Measurements from ENCODE around the gene ASIC2.

ASIC2 gene

DNA sequence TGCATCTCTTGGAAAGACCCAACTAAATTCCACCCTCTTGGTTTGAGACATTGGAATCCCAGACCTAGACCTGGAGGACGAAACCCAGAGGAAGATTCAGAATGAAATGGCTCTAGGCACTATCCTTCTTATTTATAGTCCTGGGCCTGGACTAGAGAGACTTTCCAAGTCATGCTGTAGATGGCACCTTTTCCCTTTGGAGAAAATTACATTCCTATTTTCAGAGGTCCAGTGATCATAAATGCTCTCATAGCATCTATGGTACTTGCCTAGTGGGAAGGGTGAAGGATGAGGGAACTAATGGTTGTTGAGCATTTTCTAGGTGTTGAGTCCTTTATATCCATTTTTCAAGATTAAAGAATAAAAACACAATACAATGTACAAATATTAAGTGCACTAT, 264.3 kb downstream of the ASIC2 start:
- DNase-seq (ENCODE audit: low read depth in 1 of 2, low spot score in 1 of 2) = no peak

DNA sequence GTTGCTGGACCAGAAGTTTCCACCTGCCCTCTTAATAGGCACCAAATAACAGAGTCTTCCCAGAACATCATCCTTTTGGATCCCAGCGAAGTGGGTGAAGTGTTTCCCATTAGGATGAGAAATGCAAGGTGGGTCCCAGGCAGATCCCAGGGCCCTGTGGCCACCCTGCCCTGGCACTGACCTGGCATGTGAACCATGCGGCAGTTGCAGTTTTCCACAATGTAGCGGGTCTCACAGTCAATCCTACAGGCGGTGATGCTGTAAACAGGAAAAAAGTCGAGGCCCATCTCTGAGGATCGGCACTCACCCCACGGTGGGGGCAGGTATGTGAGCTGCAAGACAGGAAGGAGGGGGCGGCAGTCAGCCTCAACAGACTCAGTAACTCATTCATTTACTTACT, 265.0 kb downstream of the ASIC2 start:
- DNase-seq (ENCODE audit: low read depth in 1 of 2, low spot score in 1 of 2) = no peak

DNA sequence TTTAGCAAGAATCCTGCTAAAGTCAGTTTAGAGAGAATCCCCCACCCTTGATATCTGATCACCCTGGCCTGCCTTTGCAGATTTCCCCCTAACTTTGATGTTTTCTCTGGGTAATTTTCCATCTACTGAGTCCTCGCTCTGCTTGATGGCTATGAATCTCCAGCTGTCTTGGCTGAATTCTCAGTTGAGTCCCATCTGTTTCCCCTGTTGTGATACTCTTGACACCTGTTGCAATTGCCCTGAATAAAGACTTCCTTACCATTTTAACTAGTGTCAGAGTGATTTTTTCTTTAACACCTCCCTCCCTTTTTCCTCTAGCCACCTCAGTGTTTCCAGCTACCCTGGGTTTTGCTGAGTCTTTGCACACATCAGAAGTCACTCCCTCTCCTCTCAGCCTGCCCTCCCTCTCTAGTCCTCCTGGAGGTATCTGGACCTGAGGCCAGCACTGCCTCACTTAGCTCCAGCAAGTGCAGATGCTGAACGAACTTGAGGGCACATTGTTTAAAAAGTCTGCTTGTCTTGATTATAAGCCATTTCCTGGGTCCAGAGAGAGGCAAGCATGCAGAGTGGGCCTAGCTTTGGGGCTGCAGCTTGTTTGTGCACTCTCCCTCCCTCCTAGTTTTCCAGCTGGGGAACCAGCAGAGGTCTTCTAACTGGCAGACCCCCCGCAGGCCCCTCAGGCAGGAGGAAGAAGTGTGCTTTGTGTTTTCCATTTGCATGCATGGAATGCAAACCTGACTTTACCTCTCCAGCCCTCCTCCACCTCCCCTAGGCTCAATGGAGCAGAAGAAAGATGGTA, 268.2 kb downstream of the ASIC2 start:
- no peak for DNase-seq (ENCODE audit: low read depth in 1 of 2, low spot score in 1 of 2)

DNA sequence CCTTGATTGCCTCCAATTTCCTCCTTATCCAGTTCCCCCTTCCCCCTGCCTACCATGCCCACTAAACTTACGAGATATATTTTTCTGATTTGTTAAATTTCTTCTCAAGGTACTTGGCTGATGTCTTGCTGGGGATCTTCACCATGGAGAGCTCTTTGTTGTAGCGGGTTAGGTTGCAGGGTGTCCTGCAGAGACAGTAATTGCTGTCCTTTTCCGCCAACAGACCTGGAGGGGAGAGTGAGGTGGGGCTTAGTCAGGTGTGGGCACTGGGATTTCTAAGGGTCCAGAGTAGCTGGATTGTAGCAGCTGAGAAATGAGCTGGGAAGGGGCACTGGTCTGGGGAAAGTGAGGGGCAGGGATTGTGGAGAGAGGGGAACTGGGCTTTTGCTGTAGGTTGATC, 269.3 kb downstream of the ASIC2 start:
- no peak for DNase-seq (ENCODE audit: low read depth in 1 of 2, low spot score in 1 of 2)

DNA sequence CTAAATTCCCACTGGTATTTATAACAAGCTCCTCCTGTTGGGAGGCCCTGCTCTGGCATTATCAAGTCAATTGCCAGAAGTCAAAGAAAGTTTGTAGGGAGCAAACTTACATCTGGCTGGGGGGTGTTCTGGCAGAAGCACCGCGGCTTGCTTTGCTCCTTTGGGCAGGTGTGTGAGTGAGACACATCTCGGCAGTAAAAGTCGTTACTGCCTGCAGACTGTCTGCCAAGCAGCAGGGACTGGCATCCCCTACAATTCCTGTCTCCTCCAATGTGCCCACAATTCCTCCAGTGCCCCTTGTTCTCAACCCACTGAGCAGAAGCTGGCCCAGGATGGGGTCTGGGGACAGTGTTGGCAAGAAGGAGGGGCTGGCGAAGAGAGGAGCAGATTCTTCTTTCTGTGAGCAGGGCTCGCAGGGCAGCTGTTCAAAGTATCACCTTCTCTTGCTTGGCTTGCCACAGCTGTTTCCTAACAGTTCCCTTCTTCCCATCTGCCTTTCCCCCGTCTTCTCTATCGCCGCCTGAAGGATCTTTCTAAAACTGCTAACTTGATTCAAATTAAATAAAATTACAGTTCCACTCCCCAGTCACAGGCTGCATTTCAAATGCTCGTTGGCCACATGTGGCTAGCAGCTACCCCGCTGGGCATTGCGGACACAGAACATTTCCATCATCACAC, 271.2 kb downstream of the ASIC2 start:
- no peak for DNase-seq (ENCODE audit: low read depth in 1 of 2, low spot score in 1 of 2)

DNA sequence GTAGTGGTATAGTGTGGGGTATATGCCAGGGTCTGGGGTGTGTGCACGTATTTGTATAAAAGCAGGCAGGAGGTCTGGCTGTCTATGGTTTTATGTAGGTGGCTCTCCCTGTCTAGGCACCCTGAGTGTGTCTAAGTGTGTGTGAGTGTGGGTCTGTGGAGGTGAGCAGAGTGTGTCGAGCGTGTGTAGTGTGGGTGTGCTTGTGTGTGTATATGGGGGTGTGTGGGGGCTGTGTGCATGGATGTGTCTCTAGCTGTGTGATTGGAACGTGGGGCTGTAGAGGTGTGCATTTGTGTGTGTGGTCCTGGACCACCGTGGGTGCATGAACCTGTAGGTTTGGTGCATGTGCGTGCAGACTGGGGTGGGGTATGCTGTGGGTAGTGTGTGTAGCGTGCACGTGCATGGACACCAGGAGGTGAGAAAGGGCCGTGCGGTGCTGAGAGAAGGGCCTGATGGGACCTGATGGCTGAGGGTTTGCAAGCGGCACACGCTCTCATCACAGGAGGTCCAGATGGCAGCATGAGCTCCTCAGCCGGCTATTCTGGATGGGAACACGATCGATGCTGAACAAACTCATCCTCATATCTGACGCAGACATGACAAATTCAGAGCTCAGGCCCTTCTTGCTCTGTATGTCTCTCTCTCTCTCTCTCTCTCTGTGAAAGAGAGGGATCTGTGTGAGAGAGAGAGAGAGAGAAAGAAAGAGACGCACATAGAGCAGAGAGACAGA, 273.8 kb downstream of the ASIC2 start:
- DNase-seq (ENCODE audit: low read depth in 1 of 2, low spot score in 1 of 2) = no peak

DNA sequence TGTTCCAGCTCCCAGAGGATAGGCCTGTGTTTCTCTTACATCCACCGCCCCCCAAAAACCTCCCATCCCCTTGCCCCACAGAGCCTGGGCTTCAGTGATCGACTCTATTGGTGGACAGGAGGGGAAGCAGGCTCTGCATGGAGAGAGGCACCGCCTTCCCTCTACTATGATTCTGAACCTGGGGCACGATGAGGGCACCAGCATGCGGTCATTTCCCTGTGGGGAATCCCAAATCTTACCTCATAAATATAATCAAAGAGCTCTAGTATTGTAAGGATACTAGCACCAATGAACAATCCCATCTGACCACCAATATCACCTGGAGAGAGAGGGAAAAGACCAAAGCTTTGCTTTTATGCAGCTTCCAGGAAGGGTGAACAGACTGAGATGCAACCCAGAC, 275.7 kb downstream of the ASIC2 start:
- no peak for DNase-seq (ENCODE audit: low read depth in 1 of 2, low spot score in 1 of 2)

DNA sequence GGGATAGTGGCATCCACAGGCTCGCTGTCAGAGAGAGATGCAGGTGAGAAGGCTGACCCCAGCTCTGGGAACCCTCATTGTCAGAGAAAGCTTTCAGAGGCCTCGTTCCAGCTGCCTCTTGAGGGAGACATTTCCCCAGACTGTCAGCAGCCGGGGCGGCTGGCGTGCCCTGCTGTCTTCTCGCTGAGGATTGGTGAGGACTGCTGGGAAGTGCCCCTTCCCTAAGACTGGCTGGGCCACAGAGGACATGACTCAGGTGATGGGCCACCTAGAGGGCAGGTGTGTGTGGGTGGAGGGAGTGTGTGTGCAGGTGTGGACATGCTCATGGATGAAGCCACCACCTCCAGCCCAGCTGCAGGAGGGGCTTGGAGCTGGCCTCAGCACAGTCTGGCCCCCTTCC, 276.2 kb downstream of the ASIC2 start:
- DNase-seq (ENCODE audit: low read depth in 1 of 2, low spot score in 1 of 2) = no peak

DNA sequence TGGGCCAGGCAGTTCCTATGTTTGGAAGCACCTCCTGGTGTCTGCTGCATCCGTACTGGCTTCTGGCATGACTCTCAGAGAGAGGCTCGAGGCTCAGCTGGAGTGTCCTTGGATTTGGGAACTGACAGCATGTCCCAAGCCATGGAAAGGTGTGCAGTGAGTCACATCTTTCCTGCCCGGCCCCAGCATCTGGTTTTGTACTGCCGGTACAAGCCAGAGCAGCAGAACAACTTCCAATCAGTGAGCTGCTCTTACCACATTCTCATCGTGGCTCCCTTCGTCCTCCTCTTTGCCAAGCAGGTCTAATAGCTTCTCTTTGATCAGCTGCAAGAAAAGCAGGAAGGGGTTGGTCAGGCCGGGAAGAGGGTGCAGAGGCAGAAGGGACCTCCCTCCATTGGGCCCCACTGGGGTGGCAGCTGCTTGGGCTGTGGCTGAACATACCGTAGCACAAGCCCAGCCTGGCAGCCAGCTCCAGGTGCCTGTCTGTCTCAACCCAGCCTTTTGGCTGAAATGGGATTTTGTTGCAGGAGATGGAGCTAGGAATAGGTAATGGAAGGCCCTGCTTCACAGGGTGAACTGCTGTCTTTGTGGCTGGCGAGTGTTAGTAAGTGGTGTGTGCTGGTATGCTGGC, 277.3 kb downstream of the ASIC2 start:
- no peak for DNase-seq (ENCODE audit: low read depth in 1 of 2, low spot score in 1 of 2)

DNA sequence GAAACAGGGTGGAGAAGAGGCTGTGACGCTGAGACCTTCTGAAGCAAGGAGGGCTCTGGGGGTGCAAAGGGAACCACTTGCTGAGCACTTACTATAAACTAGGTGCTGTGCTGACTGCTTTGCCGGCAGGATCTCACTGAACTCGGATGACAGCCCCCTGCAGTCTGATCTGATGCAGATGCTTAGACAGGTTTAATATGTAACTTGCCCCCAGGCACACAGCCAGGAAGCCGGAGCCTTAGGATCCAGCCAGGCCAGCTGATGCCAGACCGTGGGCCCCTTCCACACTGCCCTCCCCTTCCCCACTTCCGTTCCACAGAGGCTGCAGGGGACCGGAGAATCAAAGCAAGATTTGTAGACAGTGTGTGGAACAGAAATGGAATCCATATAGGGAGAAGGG, 278.3 kb downstream of the ASIC2 start:
- DNase-seq (ENCODE audit: low read depth in 1 of 2, low spot score in 1 of 2) = no peak

DNA sequence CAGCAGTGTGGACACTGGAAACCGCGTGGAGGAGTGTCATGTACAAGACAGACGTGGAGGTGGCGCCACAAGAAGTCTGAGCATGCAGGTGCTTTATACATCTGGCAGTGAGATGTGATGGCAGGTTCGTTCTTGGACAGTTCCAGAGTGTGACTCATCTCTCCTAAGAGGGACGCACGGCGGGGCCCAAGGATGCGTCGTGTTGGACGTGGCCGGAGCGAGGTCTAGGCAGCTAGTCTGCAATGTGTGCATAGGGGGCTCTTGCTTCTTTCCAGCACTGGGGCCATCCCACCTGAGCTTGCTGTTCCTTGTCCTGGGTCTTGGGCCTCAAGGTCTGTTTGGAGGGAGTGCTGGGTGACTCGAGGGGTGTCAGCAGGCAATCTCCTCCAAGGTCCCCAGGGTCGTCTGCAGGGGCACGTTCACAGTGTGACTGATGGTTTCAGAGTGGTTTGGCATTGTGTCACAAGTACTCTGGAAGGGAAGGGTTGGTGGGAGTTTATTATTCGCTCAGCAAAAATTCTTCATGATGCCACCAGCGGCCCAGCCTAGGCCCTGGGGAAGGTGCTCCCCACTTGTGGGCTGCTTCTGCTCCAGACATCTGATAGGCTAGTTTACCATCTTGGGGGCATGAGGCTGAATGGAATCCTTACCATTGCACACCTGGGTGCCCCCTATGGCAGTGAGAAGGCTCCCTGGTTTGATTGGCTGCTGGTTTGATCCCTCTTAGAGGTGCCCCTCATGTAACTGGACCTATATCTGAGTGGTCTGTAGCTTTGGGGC, 279.3 kb downstream of the ASIC2 start:
- DNase-seq (ENCODE audit: low read depth in 1 of 2, low spot score in 1 of 2) = no peak

DNA sequence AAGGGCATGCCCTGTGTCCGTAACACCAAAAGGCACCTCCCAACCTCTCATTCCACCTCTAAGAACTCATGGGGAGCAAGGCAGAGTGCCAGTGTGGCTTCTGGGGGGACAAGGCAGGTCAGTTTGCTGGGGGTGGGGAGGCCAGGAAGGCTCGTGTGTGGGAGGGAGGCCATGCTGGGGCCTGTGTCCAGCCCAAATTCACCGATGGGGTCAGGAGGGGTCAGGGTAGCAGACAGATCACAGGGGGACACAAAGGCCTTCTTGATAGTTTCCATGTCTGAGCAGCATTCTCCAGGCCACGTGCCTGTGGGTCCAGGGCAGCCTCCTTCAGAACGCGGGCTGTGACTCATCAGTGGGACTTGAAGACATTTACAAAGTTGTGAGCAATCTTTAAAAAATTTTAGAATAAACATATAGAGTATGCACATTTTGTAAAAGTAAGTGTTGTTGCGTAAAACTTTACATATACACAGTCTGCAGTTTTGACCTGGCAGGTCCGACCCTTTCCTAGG, 280.5 kb downstream of the ASIC2 start:
- DNase-seq (ENCODE audit: low read depth in 1 of 2, low spot score in 1 of 2) = no peak

DNA sequence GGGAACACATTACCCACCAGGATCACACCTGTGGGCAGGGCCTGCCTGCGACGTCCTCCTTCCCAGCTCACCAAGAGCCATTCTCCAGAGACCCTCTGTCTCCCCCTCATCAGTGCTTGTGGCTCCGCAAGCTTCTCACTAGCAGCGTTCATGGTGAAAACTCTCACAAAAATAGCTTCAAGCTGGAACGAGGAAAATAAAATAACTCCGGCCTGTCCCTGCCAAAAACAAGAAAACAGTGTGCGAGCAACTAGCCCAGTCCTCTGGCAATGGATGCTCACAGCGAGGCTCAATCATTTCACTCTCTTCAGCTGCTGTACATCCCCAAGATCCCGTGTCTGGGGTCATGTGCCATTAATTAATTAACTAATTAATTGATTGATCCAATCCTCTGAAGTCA, 283.5 kb downstream of the ASIC2 start:
- DNase-seq (ENCODE audit: low read depth in 1 of 2, low spot score in 1 of 2) = no peak

DNA sequence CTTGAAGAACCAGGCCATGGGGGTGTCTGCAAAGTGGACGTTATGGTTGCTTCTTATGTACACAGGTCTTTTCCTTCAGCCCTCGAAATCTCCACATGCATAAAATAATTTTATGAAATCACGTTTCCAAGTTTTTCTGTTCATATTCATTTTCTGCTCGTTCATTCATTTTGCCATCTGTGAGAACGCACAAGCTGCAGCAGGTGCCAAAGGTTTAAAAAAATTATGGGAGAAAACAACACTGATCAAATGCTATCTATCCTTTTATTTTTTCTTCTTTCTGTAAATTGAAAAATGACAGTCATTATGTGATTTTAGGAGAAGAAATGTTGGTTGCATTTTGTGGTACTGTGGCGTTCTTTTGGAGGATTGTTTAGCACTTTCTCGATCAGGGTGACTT, 285.9 kb downstream of the ASIC2 start:
- DNase-seq (ENCODE audit: low read depth in 1 of 2, low spot score in 1 of 2) = no peak

DNA sequence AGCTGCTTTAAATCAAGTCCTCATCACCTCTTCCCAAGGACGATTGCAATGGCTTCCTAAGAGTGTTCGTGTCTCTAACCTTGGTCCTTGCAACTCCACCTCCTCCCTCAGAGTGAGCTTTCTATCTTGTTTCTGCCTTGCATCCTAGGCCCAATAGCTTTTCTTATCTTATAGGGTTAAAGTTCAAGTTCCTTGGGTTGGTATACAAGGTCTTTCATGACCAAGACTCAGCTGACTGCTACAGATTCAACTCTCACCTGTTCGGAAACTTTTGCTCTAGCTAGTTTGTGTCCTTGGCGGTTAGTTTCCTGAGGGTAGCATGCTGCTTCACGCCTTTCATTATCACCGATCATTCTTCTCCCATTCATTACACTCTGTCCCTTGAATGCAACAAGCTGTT, 290.8 kb downstream of the ASIC2 start:
- no peak for DNase-seq (ENCODE audit: low read depth in 1 of 2, low spot score in 1 of 2)

DNA sequence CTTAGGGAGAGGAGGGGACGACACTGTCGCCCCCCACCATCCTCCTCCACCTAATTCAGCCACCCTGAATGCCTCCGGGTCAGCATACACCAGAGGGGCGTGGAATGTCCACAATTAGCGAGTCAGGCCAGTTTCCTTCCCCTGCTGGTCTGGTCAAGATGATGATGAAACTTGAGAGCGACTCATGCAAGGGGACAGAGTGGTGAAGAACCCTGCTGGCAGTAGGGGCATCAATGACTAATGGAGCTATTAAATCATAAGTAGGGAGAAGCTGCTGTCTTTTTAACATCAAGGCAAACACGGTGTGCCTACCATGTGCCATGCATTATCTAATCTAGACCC, 294.2 kb downstream of the ASIC2 start:
- no peak for DNase-seq (ENCODE audit: low read depth in 1 of 2, low spot score in 1 of 2)

DNA sequence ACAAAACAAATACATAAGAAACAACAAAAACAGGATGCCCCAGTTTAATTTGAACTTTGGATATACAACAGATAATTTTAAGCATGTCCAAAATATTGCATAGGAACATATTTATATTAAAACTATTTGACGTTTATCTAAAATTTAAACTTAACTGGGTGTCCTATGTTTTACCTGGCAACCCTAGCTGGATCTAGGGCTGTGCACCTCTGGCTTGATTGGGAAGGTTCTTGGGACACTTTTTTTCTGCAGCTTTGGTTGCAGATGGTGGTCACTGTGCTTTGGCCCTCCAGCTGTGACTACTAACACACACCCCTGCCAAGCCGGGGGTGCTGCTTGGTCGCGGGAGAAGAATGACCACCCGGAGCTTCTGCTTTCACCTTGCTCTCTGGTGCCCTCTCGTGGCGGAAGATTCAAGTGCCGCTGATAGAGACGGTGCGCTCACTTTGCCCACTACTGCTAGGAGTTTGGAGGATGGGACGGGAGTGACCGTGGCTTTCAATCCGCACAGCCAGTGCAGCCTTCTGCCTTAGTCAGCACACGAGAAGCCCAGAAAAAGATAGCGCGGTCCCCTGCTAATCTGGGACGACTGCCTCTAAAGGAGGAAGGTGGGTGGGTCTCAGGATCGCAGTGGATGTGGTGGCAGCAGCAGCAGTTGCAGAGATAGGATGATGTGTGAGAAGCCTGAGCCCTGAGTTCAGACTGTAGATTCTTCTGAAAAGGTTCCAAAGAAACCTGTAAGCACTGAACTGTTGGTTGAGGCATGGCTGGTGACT, 294.8 kb downstream of the ASIC2 start:
- peak; percentile 56 to 57 for DNase-seq (ENCODE audit: low read depth in 1 of 2, low spot score in 1 of 2)

DNA sequence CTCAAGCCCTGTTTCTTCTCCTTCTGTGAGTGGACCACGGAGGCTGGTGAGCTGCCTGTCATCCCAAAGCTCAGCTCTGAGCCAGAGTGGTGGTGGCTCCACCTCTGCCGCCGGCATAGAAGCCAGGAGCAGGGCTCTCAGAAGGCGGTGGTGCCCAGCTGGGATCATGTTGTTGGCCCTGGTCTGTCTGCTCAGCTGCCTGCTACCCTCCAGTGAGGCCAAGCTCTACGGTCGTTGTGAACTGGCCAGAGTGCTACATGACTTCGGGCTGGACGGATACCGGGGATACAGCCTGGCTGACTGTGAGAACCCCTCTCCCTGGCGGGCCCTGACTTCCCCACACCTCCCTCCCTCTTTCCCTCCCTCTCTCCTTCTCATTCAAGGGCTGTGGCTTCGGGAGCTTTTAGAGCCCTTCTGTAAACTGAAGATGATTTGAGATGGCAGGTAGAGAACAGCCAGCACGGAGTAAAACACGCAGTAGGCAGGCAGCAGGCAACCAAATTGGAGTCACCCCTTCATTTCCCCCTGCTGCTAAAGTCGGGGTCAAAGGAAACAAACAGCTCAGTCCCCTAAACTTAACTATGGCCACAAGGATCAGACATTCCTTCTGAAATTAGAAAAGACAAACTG, 297.6 kb downstream of the ASIC2 start:
- no peak for DNase-seq (ENCODE audit: low read depth in 1 of 2, low spot score in 1 of 2)

DNA sequence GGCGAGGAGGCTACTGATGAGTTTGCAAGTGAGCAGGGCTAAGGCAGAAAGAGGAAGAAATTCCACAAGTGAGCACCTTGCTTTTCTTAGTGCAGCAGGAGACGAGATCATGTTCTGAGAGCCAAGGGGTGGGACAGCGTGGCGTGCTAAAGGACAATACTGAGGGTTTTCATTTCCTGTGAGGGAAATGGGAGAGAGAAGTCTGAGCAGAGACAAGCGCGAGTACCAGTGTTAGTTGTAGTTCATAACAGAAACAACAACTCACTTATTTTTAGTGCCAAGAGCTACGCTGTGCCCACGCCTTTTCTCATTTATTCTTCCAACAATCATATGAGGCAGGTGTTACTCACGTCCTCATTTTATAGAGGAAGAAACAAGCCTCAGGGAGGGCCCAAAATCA, 299.1 kb downstream of the ASIC2 start:
- DNase-seq (ENCODE audit: low read depth in 1 of 2, low spot score in 1 of 2) = no peak

Measured in activated CD4-positive, alpha-beta T cell treated with anti-CD3 and anti-CD28 coated beads, Interleukin-2, amount 50 U/mL, for 24 hours (primary cell).